Esophagus muscularis mucosa (tissue), 4 donors: ENCODE results near the gene ANKRD53. TPM values are rescaled to one million over a fixed set of nuclear protein-coding genes. Genes with fewer than 3 reads are reported as not detected.
A peak's percentile ranks its signal among the peaks of the same experiment; 100 is the strongest.

ENCODE experiments used
- DNase-seq: peaks from one replicate; pipeline ENCODE4 v3.0.0-alpha.2; 2017; ENCODE audit errors: extremely low spot score
- H3K27ac ChIP-seq, 4 donors: fragments of 200-600 bp; sonication (generic); replicated peaks in 1 of 4; 1 replicate in 3 of 4; 2 replicates in 1 of 4; pipeline ENCODE4 v1.5.1; 2016 to 2019; ENCODE audit warnings: mild to moderate bottlenecking in 1 of 4
- H3K27me3 ChIP-seq, 4 donors: fragments of 200-600 bp; sonication (generic); one replicate each; pipeline versions ENCODE4 v1.5.1 to v1.6.0; 2016 to 2019
- H3K36me3 ChIP-seq, 4 donors: fragments of 200-600 bp; sonication (generic); one replicate each; pipeline ENCODE4 v1.5.1; 2016 to 2019
- H3K4me1 ChIP-seq, 4 donors: fragments of 200-600 bp; sonication (generic); one replicate each; pipeline ENCODE4 v1.5.1; 2016 to 2019
- H3K4me3 ChIP-seq, 4 donors: fragments of 200-600 bp; sonication (generic); 1 replicate in 2 of 4; 2 replicates in 2 of 4; pipeline ENCODE4 v1.5.1; 2016 to 2019; ENCODE audit warnings: mild to moderate bottlenecking in 4 of 4, moderate library complexity in 1 of 4
- H3K9me3 ChIP-seq, 4 donors: fragments of 200-600 bp; sonication (generic); 1 replicate in 3 of 4; 2 replicates in 1 of 4; pipeline ENCODE4 v1.5.1; 2016 to 2019
- CTCF ChIP-seq, 3 experiments: fragments of 200-600 bp in 2 of 3; fragments of 450-650 bp in 1 of 3; sonication (generic) in 2 of 3; IDR thresholded peaks; one replicate each; pipeline ENCODE4 v1.5.1; 2017 to 2019; ENCODE audit warnings: antibody characterized with exemption in 3 of 3, mild to moderate bottlenecking in 2 of 3, moderate library complexity in 1 of 3
- EP300 ChIP-seq: sonication (generic); formaldehyde crosslinking; IDR thresholded peaks from one replicate; pipeline ENCODE4 v1.6.1; 2017; ENCODE audit warnings: antibody characterized with exemption
- POLR2A ChIP-seq: fragments of 450-650 bp; IDR thresholded peaks from one replicate; pipeline ENCODE4 v1.6.1; 2017; ENCODE audit warnings: antibody characterized with exemption, moderate library complexity, mild to moderate bottlenecking, low read depth
- POLR2AphosphoS5 ChIP-seq, 2 donors: sonication (generic); formaldehyde crosslinking; IDR thresholded peaks; one replicate each; pipeline ENCODE4 v1.6.1; 2017; ENCODE audit warnings: antibody characterized with exemption in 2 of 2
- WGBS: methylation state at CpG from one replicate; pipeline ENCODE4 v1.1.5; 2018; 5-methylcytosine and 5-hydroxymethylcytosine counted together
- intact Hi-C: fragments of 100-400 bp; cut with DNase I; formaldehyde crosslinking; loops from one replicate; pipeline ENCODE4 v1.15.1; 2023
- total RNA-seq, 4 donors: library from RNA; depleted of rRNA; stranded (reverse); fragments of >200 nt; gene quantifications; one replicate each; pipeline versions ENCODE4 v1.1.0 to v1.2.1, GENCODE V29; 2016

ANKRD53 gene
- total RNA-seq, 4 donors from 2014 or later: under 0.01 to 3.2 (median 0.82) TPM

DNA sequence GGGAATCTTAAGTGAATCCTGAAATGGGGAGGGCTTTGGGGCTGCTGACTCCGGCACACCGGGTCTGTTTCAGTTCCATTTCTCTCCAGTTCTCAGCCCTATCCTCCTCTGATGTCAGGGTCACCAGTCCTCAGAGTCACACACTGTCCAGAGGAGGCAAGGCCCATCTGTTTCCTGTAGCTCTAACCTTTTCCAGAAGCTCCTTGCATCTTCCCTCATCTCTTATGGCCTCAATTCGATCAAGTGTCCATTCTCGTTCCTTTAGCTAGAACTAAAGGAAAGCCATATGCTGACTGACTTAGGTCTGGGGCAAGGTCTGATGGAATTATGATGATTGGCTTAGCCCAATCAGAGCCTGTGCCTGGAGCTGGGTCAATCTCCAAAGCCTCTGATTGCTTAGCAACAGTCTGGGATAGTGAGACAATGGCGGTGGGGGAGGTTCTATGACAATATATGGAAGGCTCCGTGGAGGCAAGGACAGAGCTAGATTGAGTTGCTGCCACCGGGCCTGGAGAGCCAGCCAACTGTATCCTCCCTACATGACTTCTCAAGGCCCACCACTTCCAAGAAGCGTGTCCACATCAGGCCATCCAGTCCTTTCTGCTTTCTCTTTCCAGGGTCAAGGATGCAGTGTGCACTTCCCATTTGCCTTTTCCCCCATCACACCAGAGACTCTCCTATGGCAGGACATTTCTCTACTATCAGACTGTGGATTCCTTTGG is 5.2 kb downstream of the ANKRD53 start:
- no peak overlapping the region for H3K4me3 ChIP-seq
- intact Hi-C loops: no loop called here
- TF ChIP-seq CTCF (IDR thresholded peaks at IDR 0.05): no peak
- TF ChIP-seq EP300: no peak
- no peak for TF ChIP-seq POLR2AphosphoS5 (IDR thresholded peaks at IDR 0.05)
- no peak for TF ChIP-seq POLR2A
- WGBS: 94% methylated on average over 8 of the region's 8 CpGs
- H3K27me3 ChIP-seq: no peaks in the 10 kb centered on the region
- H3K9me3 ChIP-seq: no peaks in the 10 kb centered on the region
- H3K27ac ChIP-seq: no peak overlapping the region
- peaks cover 19 to 53% (median 41%) of the 10 kb centered on the region in 4 donors for H3K36me3 ChIP-seq
- DNase-seq: no peak
- H3K4me1 ChIP-seq: peaks cover 11 to 32% (median 17%) of the 10 kb centered on the region in 4 donors

- Histone ChIP-seq H3K27ac (no peak overlapping the region), H3K4me1 (peaks cover 8 to 27% (median 12%) of the 10 kb centered on the region in 4 donors), H3K36me3 (peaks cover 24 to 58% (median 47%) of the 10 kb centered on the region in 4 donors), H3K9me3 (no peaks in the 10 kb centered on the region), H3K27me3 (no peaks in the 10 kb centered on the region), H3K4me3 (no peak overlapping the region)
- TF ChIP-seq POLR2A (no peak), EP300 (no peak), POLR2AphosphoS5 (IDR thresholded peaks at IDR 0.05) (no peak), CTCF (IDR thresholded peaks at IDR 0.05) (no peak)
- WGBS: 72% methylated on average over 3 of the region's 3 CpGs
- intact Hi-C loops: no loop called here
- no peak for DNase-seq
Observed at GRCh38 chr2:70984228-70984575, 5.8 kb downstream of the ANKRD53 start.

- DNase-seq: peak; percentile 88
- no peaks in the 10 kb centered on the region for H3K9me3 ChIP-seq
- intact Hi-C loops: no loop called here
- peaks cover 24 to 64% (median 52%) of the 10 kb centered on the region in 4 donors for H3K36me3 ChIP-seq
- H3K4me1 ChIP-seq: peaks cover 8 to 23% (median 11%) of the 10 kb centered on the region in 4 donors
- WGBS: 56% methylated on average over 10 of the region's 32 CpGs
- H3K4me3 ChIP-seq: no peak overlapping the region
- TF ChIP-seq CTCF (IDR thresholded peaks at IDR 0.05) (peak; percentile 51 to 87 (median 60)), POLR2A (no peak)
- no peaks in the 10 kb centered on the region for H3K27me3 ChIP-seq
- no peak overlapping the region for H3K27ac ChIP-seq
Observed at GRCh38 chr2:70984576-70985282, 6.3 kb downstream of the ANKRD53 start.

DNA sequence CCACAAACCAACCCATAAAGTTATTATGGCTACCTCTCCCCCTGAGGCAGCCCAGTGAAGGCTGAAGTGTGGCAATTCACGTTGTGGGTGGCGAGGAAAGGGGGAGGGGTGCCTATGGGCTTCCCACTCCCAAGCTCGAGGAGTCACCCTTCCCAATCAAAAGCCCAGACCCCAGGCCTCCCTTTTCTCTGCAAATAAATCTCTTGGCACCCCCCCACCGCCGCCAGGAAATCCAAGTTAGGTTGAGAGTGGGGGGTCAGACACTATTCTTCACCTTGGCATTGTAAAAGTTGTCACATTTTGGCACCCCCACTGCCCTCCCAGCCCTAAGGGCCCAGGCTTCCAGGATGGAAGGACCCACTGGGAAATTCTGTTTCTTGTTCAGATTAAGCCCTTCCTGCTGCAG is 6.9 kb downstream of the ANKRD53 start:
- peaks cover 24 to 69% (median 58%) of the 10 kb centered on the region in 4 donors for H3K36me3 ChIP-seq
- intact Hi-C loops: no loop called here

More for the DNA sequence above, 6.9 kb downstream of the ANKRD53 start:
- Histone ChIP-seq H3K27me3 (no peaks in the 10 kb centered on the region), H3K4me3 (no peak overlapping the region), H3K4me1 (peaks cover 8 to 23% (median 11%) of the 10 kb centered on the region in 4 donors), H3K9me3 (no peaks in the 10 kb centered on the region), H3K27ac (no peak overlapping the region)
- WGBS: 68% methylated on average over 5 of the region's 5 CpGs
- TF ChIP-seq POLR2A (no peak), EP300 (no peak), CTCF (IDR thresholded peaks at IDR 0.05) (no peak), POLR2AphosphoS5 (IDR thresholded peaks at IDR 0.05) (no peak)
- DNase-seq: no peak
